HG03175 (cell line): ENCODE data around the gene NBPF9.
"Not testable (repeated sequence)": the region's sequence is repeated elsewhere in the genome, so short reads cannot be mapped to it uniquely, and the experiment has no call there.

Experiments
- ATAC-seq: cut with Tn5 transposase; IDR thresholded peaks from one replicate; pipeline ENCODE4 v1.9.1; 2021; ENCODE audit warnings: mild to moderate bottlenecking, moderate library complexity; ENCODE audit not compliant: unreplicated experiment

Gene NBPF9, protein sequence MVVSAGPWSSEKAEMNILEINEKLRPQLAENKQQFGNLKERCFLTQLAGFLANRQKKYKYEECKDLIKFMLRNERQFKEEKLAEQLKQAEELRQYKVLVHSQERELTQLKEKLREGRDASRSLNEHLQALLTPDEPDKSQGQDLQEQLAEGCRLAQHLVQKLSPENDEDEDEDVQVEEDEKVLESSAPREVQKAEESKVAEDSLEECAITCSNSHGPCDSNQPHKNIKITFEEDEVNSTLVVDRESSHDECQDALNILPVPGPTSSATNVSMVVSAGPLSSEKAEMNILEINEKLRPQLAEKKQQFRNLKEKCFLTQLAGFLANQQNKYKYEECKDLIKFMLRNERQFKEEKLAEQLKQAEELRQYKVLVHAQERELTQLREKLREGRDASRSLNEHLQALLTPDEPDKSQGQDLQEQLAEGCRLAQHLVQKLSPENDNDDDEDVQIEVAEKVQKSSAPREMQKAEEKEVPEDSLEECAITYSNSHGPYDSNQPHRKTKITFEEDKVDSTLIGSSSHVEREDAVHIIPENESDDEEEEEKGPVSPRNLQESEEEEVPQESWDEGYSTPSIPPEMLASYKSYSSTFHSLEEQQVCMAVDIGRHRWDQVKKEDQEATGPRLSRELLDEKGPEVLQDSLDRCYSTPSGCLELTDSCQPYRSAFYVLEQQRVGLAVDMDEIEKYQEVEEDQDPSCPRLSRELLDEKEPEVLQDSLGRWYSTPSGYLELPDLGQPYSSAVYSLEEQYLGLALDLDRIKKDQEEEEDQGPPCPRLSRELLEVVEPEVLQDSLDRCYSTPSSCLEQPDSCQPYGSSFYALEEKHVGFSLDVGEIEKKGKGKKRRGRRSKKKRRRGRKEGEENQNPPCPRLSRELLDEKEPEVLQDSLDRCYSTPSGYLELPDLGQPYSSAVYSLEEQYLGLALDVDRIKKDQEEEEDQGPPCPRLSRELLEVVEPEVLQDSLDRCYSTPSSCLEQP (N-terminal part only)

DNA sequence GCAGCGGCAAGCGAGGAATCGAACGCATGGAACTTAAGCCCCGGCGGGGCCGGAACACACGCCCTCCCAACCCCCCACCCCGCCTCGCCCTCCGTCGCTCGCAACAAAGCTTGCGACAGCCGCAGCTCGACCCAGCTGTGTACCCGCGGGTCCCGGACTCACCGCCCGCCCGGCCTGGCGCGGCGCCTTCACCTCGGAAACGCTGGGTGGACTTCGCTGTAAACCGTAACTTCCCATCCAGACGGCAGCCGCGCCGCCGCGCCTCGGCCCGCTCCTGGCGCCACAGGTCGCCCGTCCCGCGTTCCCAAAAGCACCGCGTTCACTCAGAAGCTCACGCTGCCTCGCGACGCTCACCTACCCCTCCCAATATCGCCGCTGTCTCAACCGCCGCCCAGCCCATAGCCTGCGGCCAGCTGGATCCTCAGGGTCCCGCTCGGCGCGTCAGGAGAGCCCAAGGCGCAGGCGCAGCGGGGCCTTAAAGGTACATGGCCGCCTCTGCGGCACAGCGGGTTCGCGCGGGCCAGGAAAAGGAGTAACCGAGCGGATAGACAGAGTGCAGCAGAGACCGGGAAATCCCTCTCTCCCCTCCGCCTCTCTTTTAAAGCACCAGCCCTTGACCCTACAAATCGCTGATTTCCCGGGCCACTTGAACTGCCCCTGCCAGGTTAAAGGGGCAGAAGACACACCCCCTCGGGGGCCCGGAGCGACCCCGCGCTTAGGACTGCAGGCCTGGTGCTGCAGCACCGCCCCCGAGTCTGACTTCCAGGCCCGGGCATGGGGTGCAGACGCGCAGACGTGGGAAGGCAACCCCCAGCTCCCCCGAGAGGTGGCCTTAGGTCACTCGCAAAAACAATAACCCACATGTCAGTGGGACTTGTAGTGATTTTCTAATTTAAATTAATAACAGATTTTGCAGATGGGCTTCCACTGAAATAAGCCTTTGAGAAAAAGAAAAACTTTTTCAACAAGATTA lies at the start of gene NBPF9:
TSS of gene NBPF9 (minus strand) at position 443 of the 973 bp plus-strand sequence. CDS start 21,412 bp downstream, outside the sequence.
- peak; percentile 94 for ATAC-seq

DNA sequence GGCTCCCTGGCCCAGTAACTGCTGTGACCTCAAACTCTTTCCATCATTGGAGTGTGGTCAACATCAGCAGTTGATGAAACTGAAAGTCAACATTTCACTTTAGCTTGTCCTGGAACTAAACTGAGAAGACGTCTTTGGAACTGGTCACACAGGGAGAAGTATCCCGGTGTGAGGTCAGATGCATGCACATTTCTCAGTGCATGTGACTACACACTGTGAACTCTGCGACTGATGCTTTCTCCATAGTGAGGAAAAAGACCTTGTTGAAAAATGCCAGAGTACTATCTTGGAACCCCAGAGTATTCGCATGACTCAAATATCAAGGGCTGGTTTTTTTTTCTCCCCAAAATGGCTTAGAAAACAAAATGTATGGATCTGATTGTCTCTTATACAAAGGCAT lies 46.6 kb upstream of the NBPF9 start:
- not testable (repeated sequence) for ATAC-seq

DNA sequence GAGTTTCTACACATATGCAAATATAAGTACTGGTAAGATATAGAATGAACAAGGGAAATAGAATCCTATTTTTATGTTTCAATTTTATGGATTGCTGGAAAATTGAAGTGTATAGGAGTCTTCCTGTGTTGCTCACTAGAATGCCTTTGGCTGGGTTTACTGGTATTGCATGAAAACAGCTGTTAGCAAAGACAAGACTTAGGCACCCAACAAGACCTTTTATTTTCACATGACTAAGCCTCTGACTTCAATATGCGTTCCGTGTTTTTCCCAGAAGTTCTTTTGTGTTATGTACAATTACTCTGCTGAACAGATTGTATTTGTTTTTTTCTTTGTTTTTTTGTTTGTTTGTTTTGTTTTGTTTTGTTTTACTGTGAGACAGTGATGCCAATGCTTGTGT lies 34.2 kb upstream of the NBPF9 start:
- ATAC-seq = not testable (repeated sequence)

DNA sequence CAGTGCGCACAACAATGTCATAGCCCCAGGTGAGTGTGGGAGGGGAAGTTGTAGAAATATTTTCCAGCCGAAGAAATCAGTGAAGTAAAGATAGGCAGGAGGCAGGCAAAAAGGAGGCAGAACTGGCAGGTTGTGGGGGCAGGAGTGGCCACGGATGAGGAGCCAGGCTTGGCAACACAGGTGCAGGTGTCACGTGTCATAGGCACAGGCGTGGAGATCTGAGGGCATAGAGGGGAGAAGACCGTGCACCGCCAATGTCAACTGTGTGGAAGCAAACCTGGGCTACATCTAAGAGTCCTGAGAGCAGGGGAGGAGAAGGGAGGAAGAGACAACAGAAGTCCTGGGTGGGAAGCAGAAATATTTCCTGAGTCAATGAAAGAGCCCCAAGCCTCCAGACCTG lies 27.6 kb upstream of the NBPF9 start:
- ATAC-seq = not testable (repeated sequence)

DNA sequence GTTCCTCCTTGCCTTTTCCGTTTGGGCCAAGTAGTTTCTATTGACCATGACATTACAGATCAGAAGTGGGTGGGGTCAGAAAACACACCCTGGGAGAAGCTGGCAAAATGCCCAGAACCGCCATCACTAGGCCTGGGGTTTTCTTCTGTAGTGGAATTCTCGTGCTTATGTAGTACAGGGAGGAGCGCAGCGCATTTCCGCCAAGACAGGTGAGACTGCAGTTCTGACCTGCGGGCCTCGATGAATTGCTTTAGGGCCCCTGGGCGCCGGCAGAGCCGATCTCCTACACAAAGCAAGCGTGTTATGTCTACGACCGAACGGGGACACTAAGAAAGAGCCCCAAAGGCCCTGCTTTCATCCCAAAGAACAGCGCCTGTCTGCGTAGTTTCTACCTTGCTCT lies 25.9 kb upstream of the NBPF9 start:
- not testable (repeated sequence) for ATAC-seq

DNA sequence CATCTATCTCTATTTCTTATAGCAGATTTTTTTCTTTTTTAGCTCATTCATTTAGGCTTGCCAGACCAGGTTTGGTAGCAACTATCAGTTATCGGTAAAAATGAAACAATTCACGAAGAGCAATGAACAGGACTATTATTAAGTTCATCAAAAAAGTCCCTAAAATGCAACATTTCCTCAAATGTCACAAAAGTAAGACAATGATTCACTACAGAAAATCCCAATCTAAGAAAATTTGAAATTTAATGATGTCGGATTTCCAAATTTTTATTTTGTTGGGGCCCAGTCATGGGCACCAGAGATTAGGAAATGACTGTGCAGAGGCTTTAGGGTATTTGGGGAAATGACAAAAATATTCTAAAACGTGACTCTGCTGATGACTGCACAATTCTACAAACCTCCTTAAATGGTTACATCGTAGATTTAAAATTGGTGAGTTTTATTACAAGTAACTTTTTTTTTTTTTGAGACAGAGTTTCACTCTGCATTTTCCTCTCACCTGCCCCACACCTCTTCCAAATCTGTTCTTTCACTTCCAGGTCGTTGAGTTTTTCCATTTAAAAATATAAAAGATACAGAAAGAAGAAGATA lies 23.3 kb upstream of the NBPF9 start:
- not testable (repeated sequence) for ATAC-seq

DNA sequence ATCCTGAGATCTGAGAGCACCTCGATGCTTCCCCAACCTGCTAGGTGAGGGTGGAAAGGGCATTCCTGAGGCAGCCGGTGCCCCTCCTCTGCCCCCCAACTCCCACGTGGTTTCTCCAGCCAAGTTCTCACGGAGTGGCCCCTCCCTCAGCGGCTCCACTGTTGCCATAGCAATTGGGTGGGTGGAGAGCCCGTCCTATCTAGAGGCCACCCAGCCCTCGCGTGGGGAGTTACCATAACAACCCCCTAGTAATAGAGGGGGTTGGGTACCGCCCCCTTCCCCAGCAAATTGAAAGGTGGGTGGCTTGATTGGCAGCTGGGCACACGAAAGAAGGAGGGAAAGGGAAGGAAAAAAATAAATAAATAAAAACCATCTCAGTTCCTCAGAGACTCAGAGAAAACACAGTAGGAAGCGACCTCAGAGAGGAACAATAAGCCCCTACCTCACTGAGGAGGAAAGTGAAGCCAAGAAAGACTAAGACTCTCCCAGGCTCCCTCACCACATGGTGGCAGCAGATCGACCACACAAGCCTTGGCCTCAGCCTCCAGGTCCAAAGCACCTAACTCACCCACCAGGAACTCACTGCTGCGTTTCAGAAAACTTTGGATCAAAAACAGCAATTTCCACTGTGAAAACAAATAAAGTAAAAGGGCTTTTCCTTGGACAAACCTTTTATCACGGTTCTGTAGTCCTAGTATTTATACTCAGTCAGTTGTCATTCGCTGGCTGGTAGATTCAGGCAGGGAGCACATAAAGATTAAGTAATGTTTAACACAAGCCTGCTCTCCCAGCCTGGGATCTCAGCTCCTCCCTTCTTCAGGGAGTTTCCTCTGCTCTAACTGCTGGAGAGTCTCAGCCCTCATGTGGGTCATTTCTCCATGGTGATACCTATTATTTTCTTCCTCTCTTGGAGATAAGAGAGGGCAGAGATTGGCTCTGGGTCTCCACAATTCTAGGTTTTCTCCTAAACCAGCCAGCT lies 20.9 kb upstream of the NBPF9 start:
- ATAC-seq = not testable (repeated sequence)

DNA sequence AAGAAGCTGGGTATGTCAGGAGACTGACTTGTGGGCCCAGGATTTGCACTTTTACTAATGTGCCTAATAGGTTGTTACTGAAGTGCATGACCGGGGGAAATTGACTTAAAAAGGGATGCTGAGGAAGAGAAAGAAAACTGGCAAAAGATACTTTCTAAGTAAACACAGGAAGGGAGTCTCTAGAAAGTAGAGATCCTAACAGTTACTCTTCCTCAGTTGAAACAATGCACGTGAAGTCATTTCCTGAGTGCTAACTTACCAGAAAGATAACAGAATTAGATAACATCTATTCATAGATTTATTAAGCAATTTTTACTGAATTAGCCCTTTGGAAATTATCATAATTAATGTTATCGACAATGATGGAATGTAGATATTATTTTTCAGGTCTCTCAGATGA lies 9.5 kb upstream of the NBPF9 start:
- not testable (repeated sequence) for ATAC-seq

DNA sequence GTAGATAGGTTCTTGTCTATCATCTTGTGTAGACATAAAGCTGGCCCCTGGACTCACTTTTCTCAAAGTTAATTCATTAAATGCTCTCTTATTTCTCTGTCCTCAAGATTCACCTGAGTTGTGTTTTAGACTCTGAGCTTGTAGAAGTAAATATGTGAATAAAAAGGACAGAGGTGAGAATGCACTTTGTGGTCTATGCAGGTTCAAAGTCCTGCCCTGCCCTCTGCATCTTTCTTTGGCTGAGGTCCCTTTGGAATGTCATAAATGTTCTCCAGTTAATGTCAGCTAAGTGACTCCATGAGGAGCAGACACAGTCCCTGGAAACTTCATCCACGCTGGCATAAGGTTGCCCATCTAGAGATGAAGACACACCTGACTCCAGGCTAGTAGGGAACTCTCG lies 7.0 kb upstream of the NBPF9 start:
- ATAC-seq = not testable (repeated sequence)

DNA sequence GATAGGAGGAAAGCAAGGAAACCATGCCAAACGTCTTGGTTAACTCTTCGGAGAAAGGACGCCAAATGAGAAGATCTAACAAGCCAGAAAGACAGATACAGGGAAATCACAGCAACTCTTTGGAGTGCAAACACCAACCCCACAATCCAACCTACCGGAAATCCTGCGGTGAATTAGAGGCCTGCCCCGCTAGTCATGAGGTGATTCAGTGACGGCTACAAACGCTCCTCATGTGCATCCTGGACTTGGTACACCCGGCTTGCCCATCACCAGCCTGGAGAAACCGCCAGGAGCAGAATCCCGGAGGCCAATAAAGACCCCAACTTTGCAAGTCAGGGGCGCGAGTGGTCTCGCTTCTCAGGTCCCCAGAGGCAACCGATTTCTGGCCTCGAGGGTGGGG lies 777 bp downstream of the NBPF9 start:
- ATAC-seq = not testable (repeated sequence)

DNA sequence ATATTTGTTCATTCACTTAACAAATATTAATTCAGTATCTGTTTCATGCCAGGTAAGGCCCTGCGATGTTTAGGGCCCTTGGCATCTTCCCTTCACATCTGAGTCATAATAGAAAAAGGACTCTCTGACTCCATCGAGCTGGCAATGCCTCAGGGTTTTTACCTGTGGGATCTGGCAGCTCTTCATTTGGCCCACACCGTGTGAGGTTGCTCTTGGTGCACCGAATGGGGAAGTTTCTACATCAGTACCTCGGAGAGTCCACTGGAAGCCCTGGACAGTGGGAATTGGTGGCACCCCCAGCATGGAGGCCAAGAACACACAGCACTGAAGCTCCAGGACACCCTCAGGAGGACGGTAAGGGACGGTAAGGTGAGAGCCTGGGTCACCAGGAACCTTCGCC lies 5.1 kb downstream of the NBPF9 start:
- ATAC-seq = not testable (repeated sequence)

DNA sequence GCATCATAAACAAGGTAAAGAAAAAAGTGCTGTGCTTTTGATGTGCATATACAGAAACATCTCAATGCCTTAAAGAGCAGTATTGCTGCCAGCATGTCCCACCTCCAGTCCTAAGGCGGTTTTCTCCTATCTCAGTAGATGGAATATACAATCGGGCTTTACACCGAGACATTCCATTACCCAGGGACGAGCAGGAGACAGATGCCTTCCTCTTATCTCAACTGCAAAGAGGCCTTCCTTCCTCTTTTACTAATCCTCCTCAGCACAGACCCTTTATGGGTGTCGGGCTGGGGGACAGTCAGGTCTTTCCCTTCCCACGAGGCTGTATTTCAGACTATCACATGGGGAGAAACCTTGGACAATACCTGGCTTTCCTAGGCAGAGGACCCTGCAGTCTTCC lies 10.2 kb downstream of the NBPF9 start:
- not testable (repeated sequence) for ATAC-seq

DNA sequence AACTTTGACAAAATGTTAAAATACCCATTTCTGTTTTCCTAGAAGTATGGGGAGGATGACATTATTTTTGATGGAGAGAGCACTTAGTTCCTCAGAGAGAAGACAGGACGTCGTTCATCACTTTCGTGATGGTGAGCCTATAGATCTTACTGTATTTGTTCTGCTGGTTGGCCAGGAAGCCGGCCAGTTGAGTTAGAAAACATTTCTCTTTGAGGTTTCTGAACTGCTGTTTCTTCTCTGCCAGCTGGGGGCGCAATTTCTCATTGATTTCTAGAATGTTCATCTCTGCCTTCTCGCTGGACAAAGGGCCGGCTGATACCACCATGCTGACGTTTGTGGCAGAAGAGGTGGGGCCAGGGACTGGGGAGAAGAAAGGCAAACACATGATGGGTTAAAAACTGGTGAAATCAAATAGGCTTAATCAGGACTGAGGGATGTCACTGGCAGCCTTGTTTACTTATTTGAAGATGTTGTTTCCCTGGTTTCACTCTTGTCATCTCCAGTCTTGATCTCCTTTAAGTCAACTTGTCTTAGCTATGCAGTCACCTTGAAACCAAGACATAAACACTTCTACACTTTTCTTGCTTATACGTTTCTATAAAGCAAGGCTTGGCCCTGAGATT lies 27.7 kb downstream of the NBPF9 start:
- ATAC-seq = not testable (repeated sequence)

DNA sequence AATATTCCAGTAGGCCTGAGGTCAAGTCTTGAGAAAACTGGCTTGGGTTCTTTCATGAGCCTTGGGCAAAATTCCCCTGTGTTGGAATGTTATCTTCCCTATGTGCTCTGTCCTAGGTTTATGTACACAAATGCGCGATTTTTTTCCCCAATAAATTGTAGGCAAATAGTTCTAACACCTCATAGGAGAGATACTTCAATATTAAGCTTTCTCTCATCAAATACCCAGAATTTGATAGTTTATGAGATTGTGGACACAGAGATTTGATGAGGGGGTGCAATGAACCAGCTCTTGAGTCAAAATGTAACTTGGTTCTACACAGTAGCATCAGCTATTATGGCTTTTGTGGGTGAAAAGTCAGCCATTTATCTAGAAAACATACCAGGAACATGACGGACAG lies 38.7 kb downstream of the NBPF9 start:
- ATAC-seq = not testable (repeated sequence)

DNA sequence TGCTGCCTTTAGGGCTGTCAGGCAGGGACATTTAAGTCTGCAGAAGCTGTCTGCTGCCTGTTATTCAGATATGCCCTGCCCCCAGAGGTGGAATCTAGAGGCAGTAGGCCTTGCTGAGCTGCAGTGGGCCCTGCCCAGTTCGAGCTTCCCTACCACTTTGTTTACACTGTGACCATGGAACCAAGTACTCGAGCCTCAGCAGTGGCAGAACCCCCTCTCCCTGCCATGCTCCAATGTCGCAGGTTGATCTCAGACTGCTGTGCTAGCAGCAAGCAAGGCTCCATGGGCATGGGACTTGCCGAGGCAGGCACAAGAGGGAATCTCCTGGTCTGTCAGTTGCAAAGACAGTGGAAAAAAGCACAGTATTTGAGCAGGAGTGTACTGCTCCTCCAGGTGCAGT lies 60.3 kb downstream of the NBPF9 start:
- not testable (repeated sequence) for ATAC-seq

DNA sequence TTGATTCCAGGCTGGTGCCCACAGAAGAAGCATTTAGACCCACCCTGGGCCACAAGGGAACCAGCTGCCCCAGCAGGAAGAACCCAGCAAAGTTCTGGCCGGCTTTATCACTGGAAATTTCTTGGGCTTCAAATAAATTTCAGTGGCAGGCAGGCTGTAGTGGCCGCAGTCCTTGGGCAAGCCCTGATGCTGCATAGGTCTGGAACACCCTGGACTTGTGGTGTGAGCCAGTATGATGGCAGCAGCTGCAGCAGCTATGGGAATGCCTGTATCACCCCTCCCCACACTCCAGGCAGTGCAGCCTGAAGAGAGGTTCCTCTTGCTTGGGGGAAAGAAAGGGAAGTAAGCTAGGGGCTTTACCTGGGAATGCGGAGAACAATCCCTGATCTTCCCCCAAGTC lies 69.4 kb downstream of the NBPF9 start:
- not testable (repeated sequence) for ATAC-seq

DNA sequence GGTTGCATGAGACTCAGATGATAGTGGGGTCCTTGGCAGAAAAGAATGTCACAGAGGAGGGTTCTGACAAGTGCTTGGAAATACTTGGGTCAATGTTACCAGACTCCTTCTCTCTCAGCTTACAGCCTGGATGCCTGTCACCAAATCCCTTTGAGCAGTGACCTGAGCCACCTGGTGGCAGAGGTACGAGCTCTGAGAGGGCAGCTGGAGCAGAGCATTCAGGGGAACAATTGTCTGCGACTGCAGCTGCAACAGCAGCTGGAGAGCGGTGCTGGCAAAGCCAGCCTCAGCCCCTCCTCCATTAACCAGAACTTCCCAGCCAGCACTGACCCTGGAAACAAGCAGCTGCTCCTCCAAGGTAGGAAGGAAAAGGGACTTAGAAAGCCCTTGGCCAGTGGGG lies 79.0 kb downstream of the NBPF9 start:
- ATAC-seq = not testable (repeated sequence)

DNA sequence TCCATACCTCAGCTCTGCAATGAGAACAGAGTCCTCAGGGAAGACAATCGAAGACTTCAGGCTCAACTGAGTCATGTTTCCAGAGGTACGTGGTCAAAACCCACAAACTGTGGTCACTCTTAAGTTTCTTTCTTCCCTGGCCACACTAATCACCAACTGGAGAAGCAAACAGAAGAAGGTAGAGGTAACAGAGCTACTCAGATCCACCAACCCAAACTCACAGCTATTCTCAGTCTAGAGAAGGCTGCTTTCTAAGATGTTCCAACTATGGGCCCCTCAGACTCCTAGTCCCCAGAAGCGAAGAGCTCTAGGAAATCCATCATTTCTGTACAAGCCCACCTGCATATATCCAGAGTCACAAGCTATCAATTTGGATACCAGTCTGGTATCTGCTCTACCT lies 84.8 kb downstream of the NBPF9 start:
- ATAC-seq = not testable (repeated sequence)
